Upper lobe of left lung (tissue), 4 donors: ENCODE results near the gene CIAO2B.

Source experiments
- CTCF ChIP-seq, 6 experiments: fragments of 450-650 bp in 4 of 6; fragments of 200-600 bp in 2 of 6; sonication (generic) in 2 of 6; IDR thresholded peaks; one replicate each; pipeline ENCODE4 v1.5.1; 2016 to 2019; ENCODE audit warnings: antibody characterized with exemption in 6 of 6
- POLR2A ChIP-seq, 4 donors: fragments of 450-650 bp; IDR thresholded peaks; one replicate each; pipeline ENCODE4 v1.5.1; 2016 to 2017; ENCODE audit warnings: antibody characterized with exemption in 4 of 4, mild to moderate bottlenecking in 2 of 4
- POLR2AphosphoS5 ChIP-seq, 2 donors: sonication (generic); formaldehyde crosslinking; IDR thresholded peaks; one replicate each; pipeline ENCODE4 v1.5.1; 2017; ENCODE audit warnings: antibody characterized with exemption in 2 of 2

GRCh38 chr16:66900721-66901441 lies 33.3 kb downstream of the CIAO2B start:
- no peak for TF ChIP-seq CTCF (IDR thresholded peaks at IDR 0.05)
- no peak for TF ChIP-seq POLR2A (IDR thresholded peaks at IDR 0.05)
- no peak for TF ChIP-seq POLR2AphosphoS5 (IDR thresholded peaks at IDR 0.05)
